ENCODE measurements around the gene RBMS3. TPM values are rescaled to one million over a fixed set of nuclear protein-coding genes. Genes with fewer than 3 reads are reported as not detected.

Gene RBMS3
- total and polyA plus RNA-seq, 2 experiments from 2014 or later: 34.9 to 37.1 TPM

- H3K9me2 ChIP-seq (replicated peaks; ENCODE audit: insufficient read depth): no peaks in the 10 kb centered on the region
- TF ChIP-seq EZH2 (IDR thresholded peaks at IDR 0.05; ENCODE audit: borderline replicate concordance): no peak
- no peak for TF ChIP-seq CTCF (IDR thresholded peaks at IDR 0.05; ENCODE audit: poor library complexity)
- TF ChIP-seq EZH2phosphoT487 (IDR thresholded peaks at IDR 0.05; ENCODE audit: low read depth, severe bottlenecking, unreplicated experiment): no peak
- H3K27me3 ChIP-seq: no peaks in the 10 kb centered on the region
- no peak overlapping the region for H3K4me3 ChIP-seq
- peaks cover 5% of the 10 kb centered on the region for H3K4me1 ChIP-seq (ENCODE audit: insufficient read depth)
- H3K9me3 ChIP-seq (ENCODE audit: low read depth): no peaks in the 10 kb centered on the region
- no peak overlapping the region for H3K4me2 ChIP-seq
- WGBS (ENCODE audit: low lambda C conversion rate, missing lambda C conversion rate): 54% methylated on average over 3 of the region's 3 CpGs
- no peak overlapping the region for H2AFZ ChIP-seq
- H3K36me3 ChIP-seq (replicated peaks; ENCODE audit: insufficient read depth, low read depth): no peaks in the 10 kb centered on the region
- no peak for DNase-seq (ENCODE audit: low spot score)
- H3K79me2 ChIP-seq: peaks cover 17% of the 10 kb centered on the region
- H4K20me1 ChIP-seq (ENCODE audit: insufficient read depth, poor library complexity, severe bottlenecking): no peaks in the 10 kb centered on the region
- H3K27ac ChIP-seq: no peak overlapping the region
Measured at GRCh38 chr3:29410660-29411405, 130.0 kb downstream of the RBMS3 start.

GRCh38 chr3:29412110-29412509, 131.2 kb downstream of the RBMS3 start:
- TF ChIP-seq EZH2phosphoT487 (IDR thresholded peaks at IDR 0.05; ENCODE audit: low read depth, severe bottlenecking, unreplicated experiment): no peak
- Histone ChIP-seq H3K27ac (no peak overlapping the region), H3K27me3 (no peaks in the 10 kb centered on the region), H3K9me3 (ENCODE audit: low read depth) (no peaks in the 10 kb centered on the region), H3K4me3 (no peak overlapping the region), H3K36me3 (replicated peaks; ENCODE audit: insufficient read depth, low read depth) (no peaks in the 10 kb centered on the region), H3K4me2 (no peak overlapping the region), H2AFZ (no peak overlapping the region), H3K79me2 (peaks cover 25% of the 10 kb centered on the region), H4K20me1 (ENCODE audit: insufficient read depth, poor library complexity, severe bottlenecking) (no peaks in the 10 kb centered on the region), H3K9me2 (replicated peaks; ENCODE audit: insufficient read depth) (no peaks in the 10 kb centered on the region), H3K4me1 (ENCODE audit: insufficient read depth) (peaks cover 5% of the 10 kb centered on the region)
- 70% methylated on average over 1 of the region's 1 CpG for WGBS (ENCODE audit: low lambda C conversion rate, missing lambda C conversion rate)
- no peak for DNase-seq (ENCODE audit: low spot score)

GRCh38 chr3:29414468-29415224, 133.8 kb downstream of the RBMS3 start:
- no peak overlapping the region for H3K4me2 ChIP-seq
- H2AFZ ChIP-seq: no peak overlapping the region
- H3K36me3 ChIP-seq (replicated peaks; ENCODE audit: insufficient read depth, low read depth): no peaks in the 10 kb centered on the region
- H3K9me2 ChIP-seq (replicated peaks; ENCODE audit: insufficient read depth): no peaks in the 10 kb centered on the region
- no peaks in the 10 kb centered on the region for H3K9me3 ChIP-seq (ENCODE audit: low read depth)
- 78% methylated on average over 11 of the region's 11 CpGs for WGBS (ENCODE audit: low lambda C conversion rate, missing lambda C conversion rate)
- no peaks in the 10 kb centered on the region for H4K20me1 ChIP-seq (ENCODE audit: insufficient read depth, poor library complexity, severe bottlenecking)
- TF ChIP-seq EZH2phosphoT487 (IDR thresholded peaks at IDR 0.05; ENCODE audit: low read depth, severe bottlenecking, unreplicated experiment) (no peak), CTCF (IDR thresholded peaks at IDR 0.05; ENCODE audit: poor library complexity) (no peak), EZH2 (IDR thresholded peaks at IDR 0.05; ENCODE audit: borderline replicate concordance) (no peak)
- no peak overlapping the region for H3K4me3 ChIP-seq
- no peaks in the 10 kb centered on the region for H3K27me3 ChIP-seq
- H3K79me2 ChIP-seq: peaks cover 22% of the 10 kb centered on the region
- no peak for DNase-seq (ENCODE audit: low spot score)
- peaks cover 5% of the 10 kb centered on the region for H3K4me1 ChIP-seq (ENCODE audit: insufficient read depth)
- H3K27ac ChIP-seq: no peak overlapping the region

All from hepatocyte (in vitro differentiated cells).